LNCaP clone FGC (cell line): ENCODE data around the gene DUSP22.

Experiments used
- DNase-seq: peaks from one replicate; pipeline ENCODE4 v3.0.0-alpha.2; 2011; ENCODE audit warnings: low read depth
- H3K4me3 ChIP-seq: 2 replicates; pipeline ENCODE4 v1.5.1; 2011; ENCODE audit warnings: mild to moderate bottlenecking, low read depth, low read length, control low read depth
- CTCF ChIP-seq: IDR thresholded peaks from 2 replicates; pipeline ENCODE4 v1.5.1; 2012; ENCODE audit warnings: mild to moderate bottlenecking; ENCODE audit not compliant: control insufficient read depth, insufficient read depth; ENCODE audit errors: extremely low read depth

Gene DUSP22

GRCh38 chr6:279341-280029 is 12.8 kb upstream of the DUSP22 start:
- no peak overlapping the region for H3K4me3 ChIP-seq
- DNase-seq = no peak
- no peak for TF ChIP-seq CTCF

- DNase-seq = no peak
- no peak overlapping the region for H3K4me3 ChIP-seq
- no peak for TF ChIP-seq CTCF
These were observed 11.4 kb upstream of the DUSP22 start for GRCh38 chr6:280775-281468.

- no peak overlapping the region for H3K4me3 ChIP-seq
- no peak for TF ChIP-seq CTCF
- no peak for DNase-seq
These were observed 10.7 kb upstream of the DUSP22 start for GRCh38 chr6:281469-282103.

GRCh38 chr6:282177-282866 is 10.0 kb upstream of the DUSP22 start:
- no peak overlapping the region for H3K4me3 ChIP-seq
- DNase-seq = no peak
- no peak for TF ChIP-seq CTCF

GRCh38 chr6:282867-283416 is 9.3 kb upstream of the DUSP22 start:
- no peak for TF ChIP-seq CTCF
- no peak for DNase-seq
- H3K4me3 ChIP-seq = no peak overlapping the region

- TF ChIP-seq CTCF = no peak
These were observed 7.8 kb upstream of the DUSP22 start for GRCh38 chr6:284486-284885.

More at GRCh38 chr6:284486-284885, 7.8 kb upstream of the DUSP22 start:
- H3K4me3 ChIP-seq = no peak overlapping the region
- DNase-seq = no peak
